Psoas muscle (tissue), 8 donors: ENCODE measurements around the gene ITCH. TPM values are rescaled to one million over a fixed set of nuclear protein-coding genes. Genes with fewer than 3 reads are reported as not detected.
"Not testable (repeated sequence)": the region's sequence is repeated elsewhere in the genome, so short reads cannot be mapped to it uniquely, and the experiment has no call there.

Source experiments
- ATAC-seq, 4 donors: fragments of 200-7000 bp; cut with Tn5 transposase; one replicate each; pipeline ENCODE4 v1.9.1; 2020; ENCODE audit warnings: moderate library complexity in 3 of 4, mild to moderate bottlenecking in 2 of 4
- DNase-seq, 2 donors: peaks; one replicate each; pipeline ENCODE4 v3.0.0-alpha.2; 2020
- H3K27ac ChIP-seq: fragments of 200-600 bp; one replicate; pipeline ENCODE4 v1.8.0; 2022
- H3K27me3 ChIP-seq, 3 donors: fragments of 200-600 bp in 1 of 3; one replicate each; pipeline versions ENCODE4 v1.6.1 to v1.8.0; 2013 to 2022; ENCODE audit warnings: low read length in 2 of 3, mild to moderate bottlenecking in 2 of 3, moderate library complexity in 1 of 3; ENCODE audit not compliant: insufficient read depth in 3 of 3
- H3K36me3 ChIP-seq, 2 donors: fragments of 200-600 bp in 1 of 2; one replicate each; pipeline versions ENCODE4 v1.6.1 to v1.8.0; 2013 to 2022; ENCODE audit warnings: low read depth in 1 of 2, mild to moderate bottlenecking in 1 of 2, moderate library complexity in 1 of 2; ENCODE audit not compliant: insufficient read depth in 1 of 2
- H3K4me1 ChIP-seq: fragments of 200-600 bp; one replicate; pipeline ENCODE4 v1.8.0; 2022
- H3K4me3 ChIP-seq: fragments of 200-600 bp; one replicate; pipeline ENCODE4 v1.8.0; 2022; ENCODE audit warnings: mild to moderate bottlenecking
- H3K9me3 ChIP-seq: fragments of 200-600 bp; one replicate; pipeline ENCODE4 v1.8.0; 2022
- CTCF ChIP-seq: fragments of 200-600 bp; IDR thresholded peaks from one replicate; pipeline ENCODE4 v1.8.0; 2022; ENCODE audit warnings: antibody characterized with exemption
- WGBS, 3 donors: extraction: QIAGEN DNeasy Blood & Tissue Kit; methylation state at CpG; one replicate each; pipeline versions ENCODE4 v1.1.6 to v1.1.7; 2013; 5-methylcytosine and 5-hydroxymethylcytosine counted together
- intact Hi-C, 2 donors: fragments of 100-400 bp; cut with DNase I; formaldehyde crosslinking; loops; one replicate each; pipeline versions ENCODE4 v1.11.0 to v1.14.2; 2022
- polyA plus RNA-seq, 3 donors: library from polyadenylated mRNA; stranded (reverse); fragments of 200-250 nt; gene quantifications; one replicate each; pipeline ENCODE4 v1.2.3, GENCODE V29; 2013
- total RNA-seq, 4 donors: library from RNA; stranded (reverse); fragmentation: NEBNext Ultra II Directional in 2 of 4; extraction: Animal tissue kit (Norgen Biotek cat#: 25700) in 2 of 4; gene quantifications; one replicate each; pipeline versions ENCODE4 v1.2.1 to v1.2.4, GENCODE V29; 2021 to 2023
- donor health status: healthy with polysubstance abuse.
- donor health status: DM: no; HTN: no; CAD: no; lungs with moderate emphysema.
- donor health status: Bipolar disorder and iron deficiency.
- donor health status: healthy.
- donor health status: DM: yes; HTN: yes; CAD: no.
- donor health status: DM: no; HTN: no; CAD: no.
- donor health status: DM: no; HTN: no; CAD: no.
- donor health status: DM: yes; HTN: yes; CAD: no.

Gene ITCH
- total and polyA plus RNA-seq, 7 donors: 10.1 to 50.3 (median 36.9) TPM

- intact Hi-C loops: loop anchor here in 1 of 2 donors (1.0 to 10.0 kb wide), 2 partner anchors 24 to 74 kb away; no protein-coding TSS in a partner anchor
- no peak for DNase-seq
- no peak for ATAC-seq
- Histone ChIP-seq H3K27me3 (no peaks in the 10 kb centered on the region), H3K9me3 (no peaks in the 10 kb centered on the region), H3K4me3 (no peak overlapping the region), H3K4me1 (no peaks in the 10 kb centered on the region), H3K27ac (no peak overlapping the region), H3K36me3 (peaks cover 0 to 33% of the 10 kb centered on the region in 2 donors)
- WGBS, 3 donors: 96 to 100% (median 99%) methylated on average over 3 of the region's 3 CpGs
- no peak for TF ChIP-seq CTCF
Measured at GRCh38 chr20:34431168-34431567, 68.1 kb downstream of the ITCH start.

GRCh38 chr20:34432663-34433062 lies 69.6 kb downstream of the ITCH start:
- 97 to 98% (median 97%) methylated on average over 6 of the region's 6 CpGs for WGBS, 3 donors
- H3K9me3 ChIP-seq, H3K4me3 ChIP-seq, H3K27me3 ChIP-seq, H3K27ac ChIP-seq, DNase-seq, H3K4me1 ChIP-seq, ATAC-seq: not testable (repeated sequence)
- peaks cover 0 to 35% of the 10 kb centered on the region in 2 donors for H3K36me3 ChIP-seq
- intact Hi-C loops: loop anchor here in 1 of 2 donors (10.0 kb wide), 1 partner anchor 72 kb away; no protein-coding TSS in a partner anchor

GRCh38 chr20:34433391-34433790 lies 70.3 kb downstream of the ITCH start:
- no peaks in the 10 kb centered on the region for H3K4me1 ChIP-seq
- 97 to 98% (median 98%) methylated on average over 5 of the region's 5 CpGs for WGBS, 3 donors
- intact Hi-C loops: loop anchor here in 1 of 2 donors (10.0 kb wide), 1 partner anchor 71 kb away; no protein-coding TSS in a partner anchor
- H3K27me3 ChIP-seq: no peaks in the 10 kb centered on the region
- ATAC-seq (no peak), DNase-seq (no peak)
- H3K4me3 ChIP-seq: no peak overlapping the region
- no peak for TF ChIP-seq CTCF
- H3K27ac ChIP-seq: no peak overlapping the region
- no peaks in the 10 kb centered on the region for H3K9me3 ChIP-seq
- H3K36me3 ChIP-seq: peaks cover 0 to 37% of the 10 kb centered on the region in 2 donors

- H3K36me3 ChIP-seq: peaks cover 6 to 40% of the 10 kb centered on the region in 2 donors
- DNase-seq (no peak), ATAC-seq (no peak)
- H3K4me3 ChIP-seq: no peak overlapping the region
- 97 to 100% (median 100%) methylated on average over 1 of the region's 1 CpG for WGBS, 3 donors
- intact Hi-C loops: loop anchor here in 1 of 2 donors (10.0 kb wide), 1 partner anchor 69 kb away; no protein-coding TSS in a partner anchor
- no peak for TF ChIP-seq CTCF
- H3K9me3 ChIP-seq: no peaks in the 10 kb centered on the region
- no peaks in the 10 kb centered on the region for H3K4me1 ChIP-seq
- H3K27me3 ChIP-seq: no peaks in the 10 kb centered on the region
- H3K27ac ChIP-seq: no peak overlapping the region
Measured at GRCh38 chr20:34435589-34435988, 72.5 kb downstream of the ITCH start.

GRCh38 chr20:34437330-34437986 lies 74.4 kb downstream of the ITCH start:
- ATAC-seq (peak in 3 of 4 donors; percentile 24 to 40 (median 33)), DNase-seq (no peak)
- H3K9me3 ChIP-seq: no peaks in the 10 kb centered on the region
- H3K27ac ChIP-seq: no peak overlapping the region
- no peaks in the 10 kb centered on the region for H3K4me1 ChIP-seq
- no peak overlapping the region for H3K4me3 ChIP-seq
- 73 to 87% (median 79%) methylated on average over 6 of the region's 6 CpGs for WGBS, 3 donors
- H3K36me3 ChIP-seq: peaks cover 6 to 58% of the 10 kb centered on the region in 2 donors
- intact Hi-C loops: loop anchor here in 1 of 2 donors (10.0 kb wide), 1 partner anchor 67 kb away; no protein-coding TSS in a partner anchor
- TF ChIP-seq CTCF: no peak
- no peaks in the 10 kb centered on the region for H3K27me3 ChIP-seq
